ENCODE measurements around the gene USP35. TPM values are rescaled to one million over a fixed set of nuclear protein-coding genes. Genes with fewer than 3 reads are reported as not detected.

The USP35 gene
- total RNA-seq, 1 donor from 2014 or later: 6.6 TPM

DNA sequence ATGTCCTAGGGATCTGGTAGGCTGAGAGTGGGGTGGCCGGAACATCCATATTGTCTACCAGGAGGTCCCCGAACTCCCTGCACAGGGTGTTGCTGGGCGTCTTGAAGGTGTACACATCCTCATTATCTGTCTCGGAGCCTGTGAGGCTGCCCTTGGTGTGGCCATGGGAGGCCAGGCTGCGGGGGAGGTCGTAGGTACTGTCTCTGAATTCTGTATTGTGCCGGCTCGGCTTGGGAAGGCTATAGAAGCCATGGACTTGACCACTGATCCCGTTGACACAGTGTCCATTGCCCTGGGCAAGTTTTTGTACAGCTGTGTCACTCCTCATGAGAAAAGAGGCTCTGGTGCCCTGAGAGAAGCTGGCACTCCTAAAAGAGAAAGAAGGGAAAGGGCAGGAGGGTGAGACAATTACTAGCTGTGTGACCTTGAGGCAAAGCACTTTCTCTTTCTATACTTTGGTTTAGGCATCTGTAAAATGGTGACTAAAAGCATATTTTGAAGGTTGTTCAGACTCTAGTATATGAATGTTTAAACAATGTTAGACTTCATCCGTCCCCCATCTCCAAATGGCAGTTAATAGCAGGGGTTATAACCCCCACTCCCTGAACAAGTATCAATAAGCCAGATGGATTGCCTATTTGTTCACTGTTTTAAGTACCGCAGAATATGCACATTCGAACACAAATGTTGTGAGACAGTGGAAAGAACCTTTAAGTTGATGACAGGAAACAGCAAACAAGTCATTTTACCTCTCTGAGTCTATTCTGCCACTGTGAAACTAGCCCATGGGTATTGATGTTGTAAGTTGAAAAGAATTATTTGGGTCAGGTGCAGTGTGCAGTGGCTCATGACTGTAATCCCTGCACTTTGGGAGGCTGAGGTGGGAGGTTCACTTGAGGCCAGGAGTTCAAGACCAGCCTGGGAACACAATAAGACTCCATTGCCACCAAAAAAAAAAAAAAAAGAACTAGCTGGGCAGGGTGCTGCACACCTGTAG, 38.3 kb downstream of the USP35 start:
- Histone ChIP-seq H3K36me3 (ENCODE audit: control insufficient read depth, insufficient read depth, low read length) (peaks cover 5% of the 10 kb centered on the region), H3K27me3 (ENCODE audit: control insufficient read depth, insufficient read depth, low read length) (no peaks in the 10 kb centered on the region), H3K4me3 (ENCODE audit: low read depth, low read length) (no peak overlapping the region)
- no peak for TF ChIP-seq CTCF (IDR thresholded peaks at IDR 0.05; ENCODE audit: insufficient read depth, low read length, poor library complexity, severe bottlenecking)
- no peak for DNase-seq (ENCODE audit: low read depth)

DNA sequence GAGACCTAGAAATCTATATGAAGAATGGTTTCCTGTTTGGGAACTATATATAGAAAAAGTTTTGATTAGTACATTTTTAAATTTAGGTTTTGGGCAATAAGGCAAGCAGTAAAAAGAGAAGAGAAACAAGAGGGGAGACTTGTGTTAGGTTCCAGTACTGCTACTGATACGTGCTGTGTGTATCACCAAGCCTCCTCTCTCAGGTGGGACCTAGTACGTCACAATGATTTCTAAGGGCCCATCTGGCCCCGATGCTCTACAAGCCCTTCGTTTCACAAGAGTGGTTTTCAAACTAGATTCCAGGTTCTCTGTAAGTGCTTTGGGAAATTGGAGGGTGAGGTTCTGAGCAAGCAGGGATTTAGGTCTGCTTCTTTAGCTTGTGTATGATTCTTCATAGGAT, 39.2 kb downstream of the USP35 start:
- DNase-seq (ENCODE audit: low read depth): no peak
- no peak for TF ChIP-seq CTCF (IDR thresholded peaks at IDR 0.05; ENCODE audit: insufficient read depth, low read length, poor library complexity, severe bottlenecking)
- Histone ChIP-seq H3K4me3 (ENCODE audit: low read depth, low read length) (no peak overlapping the region), H3K36me3 (ENCODE audit: control insufficient read depth, insufficient read depth, low read length) (peaks cover 3% of the 10 kb centered on the region), H3K27me3 (ENCODE audit: control insufficient read depth, insufficient read depth, low read length) (no peaks in the 10 kb centered on the region)

DNA sequence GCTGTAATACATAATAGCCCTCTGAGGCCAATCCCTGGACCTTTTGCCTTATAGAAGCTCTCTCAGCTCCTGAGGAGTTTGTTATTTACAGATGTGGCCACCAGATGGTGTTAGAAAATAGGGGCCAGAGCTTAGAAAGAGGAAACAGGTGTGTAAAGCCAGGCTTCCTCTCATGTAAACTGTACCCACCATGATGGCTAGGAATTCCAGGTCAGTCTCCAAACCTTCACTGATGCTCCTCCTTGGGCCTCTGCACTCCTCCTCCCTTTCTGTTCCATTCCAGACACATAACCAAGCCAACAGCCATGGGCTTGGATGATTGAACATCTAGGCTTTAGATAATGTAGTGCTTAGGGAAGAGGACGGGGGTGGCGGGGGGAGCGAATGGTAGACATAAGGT, 39.7 kb downstream of the USP35 start:
- H3K27me3 ChIP-seq (ENCODE audit: control insufficient read depth, insufficient read depth, low read length): no peaks in the 10 kb centered on the region
- DNase-seq (ENCODE audit: low read depth): no peak
- H3K4me3 ChIP-seq (ENCODE audit: low read depth, low read length): no peak overlapping the region
- TF ChIP-seq CTCF (IDR thresholded peaks at IDR 0.05; ENCODE audit: insufficient read depth, low read length, poor library complexity, severe bottlenecking): peak; percentile 58
- H3K36me3 ChIP-seq (ENCODE audit: control insufficient read depth, insufficient read depth, low read length): peaks cover 2% of the 10 kb centered on the region

DNA sequence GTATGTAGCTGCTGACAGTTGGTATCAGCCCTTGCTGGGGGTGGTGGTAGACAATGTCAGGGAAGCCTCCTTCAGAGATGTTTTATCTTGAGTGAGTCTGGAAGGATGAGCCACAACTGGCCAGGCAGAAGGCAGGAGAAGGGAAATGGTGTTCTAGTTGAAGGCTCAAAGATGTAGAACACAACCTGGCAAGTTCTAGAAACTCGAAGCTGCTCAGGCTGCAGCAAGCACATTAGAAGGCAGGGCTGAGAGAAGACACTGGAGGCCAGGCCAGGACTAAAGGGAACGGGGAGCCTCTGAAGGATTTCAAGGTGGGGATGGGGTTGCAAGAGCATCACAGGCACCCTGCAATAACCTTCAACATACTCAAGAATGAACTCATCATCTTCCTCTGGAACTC, 40.4 kb downstream of the USP35 start:
- TF ChIP-seq CTCF (IDR thresholded peaks at IDR 0.05; ENCODE audit: insufficient read depth, low read length, poor library complexity, severe bottlenecking): no peak
- peaks cover 2% of the 10 kb centered on the region for H3K36me3 ChIP-seq (ENCODE audit: control insufficient read depth, insufficient read depth, low read length)
- no peak for DNase-seq (ENCODE audit: low read depth)
- no peaks in the 10 kb centered on the region for H3K27me3 ChIP-seq (ENCODE audit: control insufficient read depth, insufficient read depth, low read length)
- no peak overlapping the region for H3K4me3 ChIP-seq (ENCODE audit: low read depth, low read length)

DNA sequence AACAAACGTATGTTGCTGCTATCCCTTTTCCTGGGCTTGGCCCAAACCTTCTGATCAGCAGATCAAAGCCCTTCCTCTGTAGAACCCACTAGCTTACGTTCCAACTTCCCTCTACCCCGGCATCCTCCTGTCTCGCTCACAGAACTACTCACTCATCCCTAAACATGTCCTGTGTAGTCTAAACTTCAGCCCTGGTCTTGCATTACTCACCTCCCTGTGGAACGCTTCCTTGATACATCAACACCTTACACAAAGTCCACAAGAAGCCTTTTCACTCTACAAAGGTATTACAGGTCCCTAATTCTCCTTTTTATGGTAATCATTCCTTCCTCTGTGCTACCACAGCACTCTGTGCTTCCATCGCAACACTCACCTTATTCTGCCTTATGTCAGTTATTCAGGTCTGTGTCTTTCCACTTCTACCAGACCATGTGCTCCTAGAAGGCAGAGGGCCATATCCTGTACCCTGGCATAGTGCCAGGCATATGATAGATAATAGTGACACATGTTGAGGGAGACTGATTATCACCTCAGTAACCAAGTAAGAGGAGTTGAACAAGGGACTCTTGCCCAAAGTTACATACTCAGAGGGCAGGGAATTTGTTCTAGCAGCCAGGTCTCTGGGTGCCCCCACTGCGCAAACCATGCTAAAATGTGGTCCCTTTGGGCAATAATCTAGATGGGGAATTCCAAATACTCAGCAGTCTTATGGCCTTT, 41.6 kb downstream of the USP35 start:
- no peak for TF ChIP-seq CTCF (IDR thresholded peaks at IDR 0.05; ENCODE audit: insufficient read depth, low read length, poor library complexity, severe bottlenecking)
- DNase-seq (ENCODE audit: low read depth): no peak
- no peaks in the 10 kb centered on the region for H3K27me3 ChIP-seq (ENCODE audit: control insufficient read depth, insufficient read depth, low read length)
- no peaks in the 10 kb centered on the region for H3K36me3 ChIP-seq (ENCODE audit: control insufficient read depth, insufficient read depth, low read length)
- H3K4me3 ChIP-seq (ENCODE audit: low read depth, low read length): no peak overlapping the region

Measured in kidney epithelial cell (primary cell).